Glomerular endothelial cell (primary cell): ENCODE results near the gene C1orf50. TPM values are rescaled to one million over a fixed set of nuclear protein-coding genes. Genes with fewer than 3 reads are reported as not detected.
"Not testable (repeated sequence)": the region's sequence is repeated elsewhere in the genome, so short reads cannot be mapped to it uniquely, and the experiment has no call there.

Experiments
- DNase-seq: peaks from one replicate; pipeline ENCODE4 v3.0.0-alpha.2; 2011; ENCODE audit warnings: low read depth, low spot score; ENCODE audit errors: extremely low read depth
- total RNA-seq: library from RNA; depleted of rRNA; stranded (reverse); fragments of >200 nt; gene quantifications from 2 replicates; pipeline ENCODE4 v1.2.3, GENCODE V29; 2015

Gene C1orf50
- total RNA-seq, 1 donor from 2014 or later = 5.3 TPM

DNA sequence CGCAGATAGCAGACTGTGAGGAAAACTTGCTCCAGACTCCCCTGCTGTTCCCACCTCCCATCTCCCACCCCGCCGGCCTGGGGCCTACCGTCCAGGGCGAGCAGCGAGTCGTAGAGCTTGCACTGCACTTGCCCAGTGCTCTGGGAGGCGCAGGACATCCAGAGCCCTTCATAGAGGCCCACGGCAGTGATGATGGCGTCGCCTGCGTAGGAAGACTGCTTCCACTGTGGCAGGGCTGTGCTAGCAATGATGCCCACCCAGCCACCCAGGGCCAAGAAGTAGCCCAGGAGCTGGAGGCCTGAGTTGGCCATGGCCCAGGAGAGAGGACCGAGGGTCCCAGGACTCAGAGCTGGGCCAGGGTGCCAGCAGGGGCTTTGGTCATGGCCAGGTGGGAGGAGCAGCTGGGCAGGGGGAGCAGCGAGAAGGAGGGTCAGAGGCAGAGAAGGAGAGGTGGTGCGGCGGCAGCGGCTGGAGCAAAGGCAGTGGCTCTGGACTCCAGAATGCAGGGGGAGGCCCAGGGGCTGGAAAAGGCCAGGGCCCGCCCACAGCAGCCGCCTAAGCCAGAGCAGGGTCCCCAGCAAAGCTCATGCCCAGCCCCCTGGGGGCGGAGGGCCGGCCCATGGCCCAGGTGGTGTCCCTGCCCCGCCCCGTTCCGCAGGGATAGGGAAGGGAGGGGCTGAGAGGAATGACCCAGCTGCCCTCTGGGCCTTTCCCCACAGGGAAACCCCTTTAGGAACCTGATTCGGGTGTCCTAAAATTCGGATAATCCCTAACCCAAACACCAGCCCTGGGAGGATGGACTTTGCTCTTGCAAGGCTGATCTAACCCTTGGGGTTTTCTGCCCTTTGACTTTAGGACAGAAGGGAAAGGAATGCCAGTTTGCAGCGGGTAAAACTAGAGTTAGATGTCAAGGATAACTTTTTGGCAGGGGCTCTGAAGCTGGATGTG is 27.0 kb upstream of the C1orf50 start, which contains the start of gene CLDN19:
TSS of gene CLDN19 (minus strand) at position 484 of the 948 bp plus-strand sequence. CDS start at position 311, 173 bp downstream.
- no peak for DNase-seq

DNA sequence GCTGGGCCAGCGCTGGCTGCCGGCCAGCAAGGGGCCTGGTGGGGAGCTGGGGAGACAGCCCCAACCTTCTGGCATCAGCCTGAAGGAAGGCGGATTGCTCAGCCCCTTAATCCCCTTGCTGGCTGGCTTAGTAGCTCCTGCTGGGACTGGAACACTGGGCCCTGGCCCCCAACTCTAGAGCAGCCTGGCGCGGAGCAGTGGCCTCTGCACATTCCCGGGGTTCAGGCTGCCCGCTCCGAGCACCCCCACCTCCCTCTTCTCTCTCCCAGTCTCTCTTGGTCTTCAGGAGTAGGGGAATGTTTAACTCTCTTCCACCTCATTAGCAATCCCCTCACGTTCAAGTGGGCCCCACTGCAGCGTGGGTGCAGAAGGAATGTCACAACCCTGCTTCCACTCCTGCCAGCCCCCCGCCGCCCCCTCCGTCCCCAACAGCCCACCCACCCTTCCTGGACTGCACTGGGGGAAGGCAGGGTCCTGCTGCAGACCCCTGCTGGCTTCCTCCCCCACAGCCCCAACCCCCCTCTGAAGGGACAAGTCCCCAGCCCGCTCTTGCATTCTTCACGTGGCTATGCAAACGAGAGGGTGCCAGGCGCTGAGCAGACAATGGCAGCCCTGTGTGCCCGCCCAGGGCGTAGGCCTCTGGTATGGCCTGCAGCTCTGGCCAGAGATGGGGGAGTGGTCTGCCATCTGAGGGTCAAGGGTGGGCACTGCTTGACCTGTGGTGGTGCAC is 26.0 kb upstream of the C1orf50 start:
- no peak for DNase-seq

DNA sequence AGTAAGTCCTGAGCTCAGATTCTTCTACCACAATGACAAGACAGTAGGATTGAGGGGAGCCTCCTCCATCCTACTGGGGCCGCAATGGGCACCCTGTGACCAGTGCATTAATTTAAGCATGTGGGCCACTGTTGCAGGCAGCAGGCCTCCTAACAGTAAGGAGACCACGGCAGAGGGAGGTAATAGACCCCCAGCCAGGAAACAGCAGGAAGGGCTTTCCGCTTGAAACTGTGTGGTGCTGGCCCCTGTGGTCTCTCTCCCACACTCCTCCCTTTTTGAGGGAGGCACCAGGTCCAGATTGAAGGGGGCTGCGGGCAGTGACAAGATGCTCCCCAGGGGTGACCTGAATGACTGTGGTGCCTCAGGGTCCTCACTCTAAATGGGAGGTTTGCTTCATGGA is 25.3 kb upstream of the C1orf50 start:
- DNase-seq = no peak

DNA sequence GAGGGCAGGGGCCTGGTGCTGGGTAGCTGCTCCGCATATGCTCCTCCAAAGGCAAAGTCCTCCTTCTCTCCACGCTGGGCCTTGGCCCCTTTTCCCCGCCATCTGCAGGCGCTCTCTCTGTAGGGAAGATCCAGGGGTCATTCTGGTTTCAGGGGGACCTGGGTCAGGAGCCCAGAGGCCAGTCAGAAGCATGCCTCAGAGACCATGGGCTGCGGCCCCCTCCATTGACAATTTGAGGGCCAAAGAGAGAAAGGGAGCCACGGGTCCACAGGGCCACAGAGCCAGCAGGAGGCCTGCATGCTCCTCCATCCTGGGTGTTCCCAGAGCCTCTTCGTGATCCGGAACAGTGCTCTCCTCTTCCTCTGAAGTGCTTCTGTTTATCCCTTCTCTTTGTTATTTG is 24.9 kb upstream of the C1orf50 start:
- no peak for DNase-seq

DNA sequence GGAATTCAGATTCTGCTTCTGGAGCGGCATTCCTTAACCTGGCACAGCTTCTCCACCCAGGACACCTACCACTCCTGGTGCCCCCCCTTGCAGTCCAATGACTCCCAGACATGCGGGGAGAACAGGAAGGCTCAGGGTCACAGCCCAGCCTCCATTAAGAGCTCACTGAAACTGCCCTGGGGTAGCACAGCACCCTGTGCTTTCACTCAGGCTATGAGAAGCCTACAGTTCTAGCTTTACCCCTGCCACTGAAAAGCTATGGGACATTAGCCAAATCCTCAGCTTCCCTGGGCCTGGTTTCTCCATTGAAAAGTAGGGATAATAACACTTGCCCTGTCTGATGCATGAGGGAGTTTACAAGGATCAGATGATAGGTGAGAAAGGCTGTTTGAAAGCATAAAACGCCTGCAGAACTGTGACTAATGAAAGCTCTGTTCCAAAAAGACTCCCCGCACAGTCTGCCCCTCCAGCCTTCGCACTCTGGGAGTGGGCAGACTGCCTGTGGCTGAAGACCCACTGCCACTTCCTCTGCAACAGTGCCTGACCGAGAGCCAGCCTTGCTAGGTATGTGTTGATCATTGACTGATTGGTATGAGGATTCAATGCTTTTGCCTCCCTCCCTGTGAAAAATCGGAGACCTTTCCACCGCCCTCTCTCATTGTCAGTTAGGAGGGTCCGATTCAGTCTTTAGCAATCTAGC is 24.3 kb upstream of the C1orf50 start:
- no peak for DNase-seq

DNA sequence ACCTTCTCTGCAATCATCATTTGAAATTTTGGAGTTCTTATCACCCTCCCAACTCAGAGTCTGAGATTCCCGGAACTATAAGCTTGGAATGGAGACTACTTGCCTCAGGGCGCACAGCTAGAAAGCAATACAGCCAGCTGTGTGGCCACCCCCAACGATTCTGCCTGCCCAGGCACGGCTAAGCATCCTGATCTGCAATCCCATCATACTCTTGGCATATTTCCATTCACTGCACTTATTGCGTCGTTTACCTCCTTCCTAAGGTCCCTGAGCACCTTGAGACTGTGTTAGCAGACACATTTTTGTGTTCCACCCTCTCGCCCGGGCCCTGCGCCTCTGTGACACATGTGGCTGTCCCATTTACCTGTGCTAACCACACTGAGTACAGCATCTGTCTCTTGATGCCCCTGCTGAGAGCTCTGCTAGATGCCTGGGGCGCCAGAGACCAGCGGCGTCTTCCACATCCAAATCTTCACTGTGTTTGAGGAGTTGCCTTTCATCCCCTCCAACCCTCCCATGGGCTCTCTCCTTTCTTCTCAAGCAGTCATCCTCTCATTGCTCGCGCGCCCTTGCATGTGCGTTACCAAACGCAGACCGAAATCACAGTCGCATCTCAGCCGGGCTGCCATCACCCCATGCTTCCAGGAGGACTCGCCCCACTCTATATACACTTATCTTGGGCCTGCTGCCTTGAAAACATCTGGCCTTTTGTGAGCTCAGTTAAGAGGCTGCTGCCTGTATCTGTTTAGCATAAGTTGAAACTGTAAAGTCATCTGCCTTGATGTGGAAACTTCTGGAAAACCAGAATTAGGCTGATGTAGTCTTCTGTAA is 23.5 kb upstream of the C1orf50 start:
- no peak for DNase-seq

DNA sequence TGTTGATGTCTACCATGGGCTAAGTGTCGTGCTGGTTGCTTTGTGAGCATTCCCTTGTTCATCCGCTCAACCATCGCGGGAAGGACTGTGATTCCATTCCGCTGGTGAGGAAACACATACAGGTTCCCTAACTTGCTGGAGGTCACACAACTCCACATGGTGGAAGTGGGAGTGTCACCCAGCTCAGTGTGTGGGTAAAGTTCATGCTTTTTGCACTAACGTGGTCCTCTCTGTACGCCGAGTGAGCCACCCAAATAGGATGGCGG is 23.0 kb upstream of the C1orf50 start:
- DNase-seq = no peak

DNA sequence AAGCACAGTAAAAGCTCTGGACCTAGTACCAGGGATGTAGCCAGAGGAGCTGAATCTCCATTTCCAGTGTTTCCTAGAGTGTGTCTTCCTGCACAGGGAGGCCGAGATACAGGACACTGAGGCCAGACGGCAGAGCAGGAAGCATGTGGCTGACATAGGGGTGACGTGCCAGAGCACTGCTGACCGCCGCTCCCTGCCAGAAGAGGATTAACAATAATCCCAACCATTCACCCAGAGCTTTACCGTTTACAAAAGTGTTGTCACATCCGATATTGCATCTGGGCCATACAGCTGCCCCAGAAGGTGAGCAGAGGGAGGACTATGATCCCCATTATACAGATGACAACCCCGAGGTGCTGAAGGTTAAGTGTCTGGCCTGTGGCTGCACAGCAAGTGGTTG is 21.2 kb upstream of the C1orf50 start:
- no peak for DNase-seq

DNA sequence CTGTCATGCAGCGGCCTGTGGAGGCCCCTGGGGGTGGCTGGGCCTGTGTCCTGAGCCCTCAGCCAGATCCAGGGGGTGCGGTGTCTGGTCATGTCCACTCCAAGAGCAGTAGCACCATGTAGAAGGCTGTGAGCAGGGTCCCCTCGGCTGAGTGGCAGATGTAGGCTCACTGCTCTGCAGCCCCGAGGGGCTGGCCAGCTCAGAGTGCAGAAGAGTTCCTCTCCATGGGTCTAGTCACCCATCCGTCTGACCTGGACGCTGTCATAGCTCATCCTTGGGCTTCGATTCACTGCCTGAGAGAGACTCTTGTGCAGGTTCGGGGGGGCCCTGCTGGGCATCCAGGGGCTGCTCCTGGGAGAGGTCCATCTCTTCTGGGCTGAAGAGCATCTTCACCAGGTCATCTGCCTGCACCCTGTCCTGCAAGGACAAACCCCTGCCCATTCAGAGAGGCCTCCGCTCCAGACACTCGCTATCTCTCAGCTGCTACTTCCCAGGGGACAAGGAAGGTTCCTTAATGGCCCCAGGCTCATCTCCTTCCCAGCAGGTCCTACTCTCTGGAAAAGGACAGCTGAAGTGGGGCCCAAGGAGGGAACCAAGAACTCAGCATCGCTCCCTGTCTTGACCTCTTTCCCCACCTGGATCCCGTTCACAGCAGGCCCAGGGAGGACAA is 20.5 kb upstream of the C1orf50 start:
- no peak for DNase-seq

DNA sequence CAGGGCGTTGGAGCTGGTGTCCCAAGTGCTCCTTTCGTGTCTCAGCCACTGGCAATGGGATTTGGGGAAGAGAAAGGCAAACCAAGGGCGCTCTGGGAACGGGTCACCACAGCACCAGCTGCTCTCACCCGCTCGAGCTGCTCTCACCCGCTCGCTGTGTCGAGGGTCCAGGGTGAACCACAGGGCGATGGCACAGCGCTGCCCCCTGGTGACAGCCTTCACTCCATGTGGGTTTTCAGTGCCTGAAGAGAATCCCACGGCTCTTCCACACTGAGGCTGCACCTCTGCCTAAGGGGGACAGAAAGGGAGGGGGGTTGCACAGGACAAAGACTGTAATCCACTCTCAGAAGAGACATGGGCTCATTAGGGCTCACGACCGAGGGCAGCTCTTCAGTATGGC is 19.9 kb upstream of the C1orf50 start:
- DNase-seq = no peak

DNA sequence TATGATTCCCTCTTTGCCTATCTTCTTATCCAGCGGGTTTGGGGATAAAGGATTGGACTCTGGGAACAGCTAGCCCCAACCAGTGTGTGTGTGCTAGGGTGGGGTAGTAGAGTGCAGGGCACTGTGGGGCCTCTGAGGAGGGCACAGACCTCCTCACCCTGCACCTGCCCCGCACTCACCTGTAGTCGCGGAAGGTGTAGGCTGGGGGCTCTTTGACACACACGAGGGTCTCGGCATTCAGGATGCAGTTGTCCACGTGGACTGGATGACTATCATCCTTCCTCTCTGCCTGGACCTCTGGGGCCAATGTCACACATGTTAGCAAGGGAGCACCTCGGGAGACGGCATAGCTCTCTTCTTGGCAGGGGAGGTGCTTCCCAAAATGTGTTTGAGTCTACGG is 19.0 kb upstream of the C1orf50 start:
- DNase-seq = no peak

DNA sequence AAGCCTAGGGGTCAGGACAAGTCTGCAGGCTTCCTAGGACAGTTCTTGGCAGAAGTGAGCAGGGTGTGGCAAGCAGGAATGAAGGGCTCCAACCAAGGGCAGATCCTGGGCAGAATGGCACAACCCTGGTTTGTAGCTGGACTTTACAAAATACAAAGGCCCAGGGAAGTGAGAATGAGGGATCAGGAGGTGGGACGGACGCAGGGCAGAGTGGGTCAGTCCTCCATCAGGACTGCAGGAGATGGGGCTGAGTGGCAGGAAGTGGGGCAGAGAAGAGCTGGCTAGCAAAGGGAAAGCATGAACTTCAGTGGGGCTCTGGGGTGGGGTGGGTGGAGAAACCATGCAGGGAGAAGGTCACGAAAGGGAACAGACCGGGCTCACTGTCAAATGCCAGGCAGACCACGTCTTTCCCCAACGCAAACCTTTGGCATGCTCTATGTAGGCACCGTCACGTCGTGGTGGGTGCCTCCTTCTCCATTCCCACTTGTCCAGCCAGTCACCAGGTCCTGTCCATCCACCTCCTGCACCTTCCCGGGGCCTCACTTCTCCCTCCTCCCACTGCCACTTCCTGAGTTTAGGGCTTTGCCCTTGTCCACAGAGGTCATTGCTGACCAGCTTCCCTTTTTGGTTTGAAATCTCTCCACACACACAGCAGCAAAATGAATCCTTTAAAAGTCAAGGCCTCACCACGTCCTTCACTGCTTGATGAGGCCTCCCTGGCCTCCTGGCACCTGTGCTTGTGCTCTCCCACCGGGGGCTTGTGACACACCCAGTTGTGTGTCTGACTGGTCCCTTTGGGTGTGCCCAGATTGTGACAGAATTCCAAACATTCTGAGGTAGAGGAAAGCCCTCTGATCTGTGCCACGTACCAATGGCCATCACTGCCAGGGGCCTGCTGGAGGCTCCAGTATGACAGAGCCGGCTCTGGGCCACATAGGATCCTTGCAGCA is 18.3 kb upstream of the C1orf50 start:
- DNase-seq = no peak

DNA sequence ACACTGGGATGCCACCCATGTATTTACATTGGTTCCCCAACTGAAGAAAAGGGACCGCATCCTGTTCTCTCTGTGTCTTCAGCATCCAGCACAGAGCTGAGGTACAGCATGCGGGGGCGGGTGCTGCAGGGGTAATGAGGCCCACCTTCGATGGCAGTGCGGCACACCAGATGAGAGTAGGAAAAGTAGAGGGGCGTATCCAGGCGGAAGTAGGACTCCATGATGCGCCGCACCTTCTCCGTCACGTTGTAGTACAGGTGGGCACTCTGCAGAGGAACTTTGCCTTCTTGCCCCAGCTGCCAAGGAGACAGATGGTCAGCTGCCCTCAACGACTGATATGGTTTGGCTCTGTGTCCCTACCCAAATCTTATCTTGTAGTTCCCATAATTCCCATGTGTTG is 17.0 kb upstream of the C1orf50 start:
- no peak for DNase-seq

DNA sequence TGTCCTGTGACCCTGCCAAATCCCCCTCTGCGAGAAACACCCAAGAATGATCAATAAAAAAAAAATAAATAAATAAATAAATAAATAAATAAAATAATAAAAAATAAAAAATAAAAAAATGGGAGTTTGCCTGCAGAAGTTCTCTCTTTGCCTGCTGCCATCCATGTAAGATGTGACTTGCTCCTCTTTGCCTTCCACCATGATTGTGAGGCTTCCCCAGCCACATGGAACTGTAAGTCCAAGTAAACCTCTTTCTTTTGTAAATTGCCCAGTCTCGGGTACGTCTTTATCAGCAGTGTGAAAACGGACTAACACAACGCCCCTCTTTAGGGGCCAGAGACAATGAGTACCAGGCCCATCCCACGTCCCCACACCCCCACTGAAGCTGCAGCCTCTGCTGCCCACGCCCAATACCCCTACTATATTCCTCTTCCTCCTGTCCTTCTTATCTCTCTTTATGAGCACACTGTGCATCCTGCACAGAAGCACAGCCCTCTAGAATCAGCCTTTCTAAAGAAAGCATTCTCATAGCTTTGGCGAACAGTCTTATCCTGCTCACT is 15.5 kb upstream of the C1orf50 start:
- DNase-seq = not testable (repeated sequence)

DNA sequence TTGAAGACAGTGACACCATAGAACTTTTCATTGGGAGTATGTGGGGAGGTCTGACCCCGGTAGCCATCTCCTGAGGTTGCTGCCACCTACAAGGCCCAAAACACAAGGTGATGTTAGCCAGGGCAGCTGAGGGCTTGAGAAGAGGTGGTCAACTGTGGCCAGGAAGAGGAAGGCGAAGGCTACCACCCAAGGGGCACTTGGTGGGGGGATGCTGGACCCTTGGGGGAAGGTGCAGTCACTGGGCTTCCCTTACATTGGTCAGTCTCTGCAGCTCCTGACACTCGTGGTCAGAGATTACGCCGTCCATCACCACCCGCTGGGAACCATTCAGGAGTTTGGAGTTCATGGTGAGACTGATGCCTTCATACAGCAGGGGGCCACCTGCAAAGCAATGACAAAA is 14.8 kb upstream of the C1orf50 start:
- DNase-seq = no peak

DNA sequence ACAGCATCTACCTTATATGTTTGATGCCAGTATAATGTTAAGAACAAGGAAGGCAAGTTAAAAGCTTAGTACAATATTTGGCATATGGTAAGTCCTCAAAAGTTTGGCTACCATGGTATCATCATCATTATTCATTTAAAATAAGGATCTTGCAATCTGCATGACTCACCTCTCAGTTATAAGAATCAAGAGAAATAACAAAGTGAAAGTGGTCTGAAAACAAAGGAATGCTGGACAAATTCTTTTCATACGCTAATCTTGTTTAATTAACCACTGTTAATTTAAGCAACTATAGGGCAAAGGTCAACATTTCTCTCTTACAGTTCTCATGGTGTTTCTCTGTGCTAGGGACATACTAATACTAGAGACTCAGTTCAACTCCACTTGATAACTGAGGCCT is 14.0 kb upstream of the C1orf50 start:
- DNase-seq = no peak

DNA sequence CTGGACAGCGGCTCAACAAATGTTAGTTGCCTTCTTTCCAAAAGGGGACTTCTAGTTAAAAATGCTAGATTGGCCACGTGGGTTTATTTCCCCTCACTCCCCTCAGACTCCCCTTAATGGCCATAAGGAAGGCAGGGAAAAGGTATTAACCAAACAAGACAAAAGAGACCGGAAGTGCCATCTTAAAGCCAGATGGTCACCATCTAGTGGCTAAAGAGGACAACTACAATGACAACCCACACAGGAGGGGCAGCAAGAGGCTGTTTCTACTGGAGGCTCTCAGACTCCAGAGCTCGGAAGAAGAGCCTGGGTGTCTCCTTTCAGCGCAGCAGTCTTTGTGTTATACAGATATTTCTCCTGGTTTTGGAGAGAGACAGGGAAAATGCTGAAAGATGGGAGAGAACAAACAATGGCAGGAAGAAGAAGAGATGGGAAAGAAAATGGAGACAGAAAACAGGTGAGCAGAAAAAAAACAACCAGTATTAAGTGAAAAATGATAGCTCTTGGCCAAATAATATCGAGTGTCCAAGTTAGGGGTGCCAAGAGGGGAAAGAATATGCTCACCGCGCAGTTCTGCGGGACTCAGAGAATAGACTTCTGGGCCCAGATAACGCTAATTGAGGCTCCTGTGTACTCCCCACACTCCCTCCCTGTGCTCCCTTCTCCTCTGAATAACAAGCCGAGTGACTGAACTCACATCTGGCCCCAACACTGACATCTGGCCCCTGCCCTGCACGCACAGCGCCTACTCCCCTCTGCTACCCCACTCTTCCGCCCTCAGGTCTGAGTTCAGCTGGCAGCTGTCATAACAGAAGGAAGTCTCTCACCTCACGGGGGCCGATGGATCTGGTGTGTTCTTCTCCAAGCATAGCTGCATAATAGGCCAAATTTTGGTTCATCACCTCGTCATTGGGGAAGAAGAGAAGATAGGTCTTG is 9.8 kb upstream of the C1orf50 start:
- DNase-seq = no peak

DNA sequence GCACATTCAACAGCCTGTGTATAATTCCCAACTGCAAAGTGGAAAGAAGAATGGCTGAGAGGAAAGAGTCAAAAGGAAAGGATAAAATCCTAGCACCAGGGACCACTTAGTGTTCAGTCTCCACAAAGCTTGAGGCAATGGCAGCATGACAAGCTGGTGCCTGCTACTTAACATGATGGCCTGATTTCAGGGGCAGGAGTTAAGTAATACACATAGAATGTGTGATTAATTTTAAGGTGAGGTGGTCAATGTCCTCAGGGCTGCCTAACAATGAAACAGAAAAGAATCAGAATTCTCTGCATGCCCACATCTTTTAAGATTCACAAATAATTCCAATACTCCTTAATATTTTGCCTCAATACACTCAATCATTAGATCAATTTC is 9.2 kb upstream of the C1orf50 start:
- DNase-seq = no peak
